ENCODE results near the gene USP48. TPM values are rescaled to one million over a fixed set of nuclear protein-coding genes. Genes with fewer than 3 reads are reported as not detected.
"Not testable (repeated sequence)": the region's sequence is repeated elsewhere in the genome, so short reads cannot be mapped to it uniquely, and the experiment has no call there.

USP48 gene
- total and polyA plus RNA-seq, 3 experiments from 2014 or later = 41.4 to 61.5 (median 60.6) TPM

DNA sequence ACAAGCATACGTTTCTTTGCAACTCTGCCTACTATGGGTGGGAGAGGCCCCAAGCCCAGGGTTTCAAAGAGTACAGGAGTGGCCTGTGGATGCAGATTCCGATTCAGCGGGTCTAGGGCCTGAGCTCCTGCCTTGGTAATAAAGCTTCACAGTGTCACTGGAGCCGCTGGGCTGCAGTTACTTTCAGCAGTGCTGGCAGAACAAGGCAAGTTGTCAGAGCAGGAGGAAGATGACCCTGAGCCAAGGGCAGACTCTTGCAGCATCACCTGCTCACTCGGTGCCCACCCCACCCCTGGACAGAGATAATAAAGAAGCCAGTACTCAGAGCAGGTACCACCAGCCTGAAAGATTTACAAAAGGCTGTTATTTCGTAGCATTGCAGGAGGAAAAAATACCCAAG, 105.8 kb downstream of the USP48 start:
- H3K4me3 Mint-ChIP-seq = no peak overlapping the region
- no peaks in the 10 kb centered on the region for H3K36me3 ChIP-seq (ENCODE audit: insufficient read depth, low read length)
- peaks cover 0 to 1% of the 10 kb centered on the region in 2 donors for H3K27me3 Mint-ChIP-seq
- H3K27me3 ChIP-seq (ENCODE audit: insufficient read depth, low read length, poor library complexity, severe bottlenecking) = no peaks in the 10 kb centered on the region
- peak overlapping the region in 4 of 8 donors; percentile 14 to 78 (median 25) for H3K27ac Mint-ChIP-seq
- no peak overlapping the region for H3K27ac ChIP-seq (ENCODE audit: low read depth, low read length)
- peaks cover 0 to 45% (median 10%) of the 10 kb centered on the region in 3 donors for H3K36me3 Mint-ChIP-seq
- no peaks in the 10 kb centered on the region for H3K9me3 Mint-ChIP-seq
- POLR2A ChIA-PET = no interaction called here
- no peak overlapping the region for H3K4me3 ChIP-seq (ENCODE audit: low read length)
- H3K4me1 Mint-ChIP-seq = no peaks in the 10 kb centered on the region
- peaks cover 6% of the 10 kb centered on the region for H3K4me1 ChIP-seq (ENCODE audit: insufficient read depth, low read length)
- no peak for DNase-seq
- no peaks in the 10 kb centered on the region for H3K9me3 ChIP-seq (ENCODE audit: low read length)
- CTCF ChIA-PET = interaction anchor here (1.2 kb wide), 1 partner anchor 18 kb away, joined by 3 read pairs; no protein-coding TSS in a partner anchor

DNA sequence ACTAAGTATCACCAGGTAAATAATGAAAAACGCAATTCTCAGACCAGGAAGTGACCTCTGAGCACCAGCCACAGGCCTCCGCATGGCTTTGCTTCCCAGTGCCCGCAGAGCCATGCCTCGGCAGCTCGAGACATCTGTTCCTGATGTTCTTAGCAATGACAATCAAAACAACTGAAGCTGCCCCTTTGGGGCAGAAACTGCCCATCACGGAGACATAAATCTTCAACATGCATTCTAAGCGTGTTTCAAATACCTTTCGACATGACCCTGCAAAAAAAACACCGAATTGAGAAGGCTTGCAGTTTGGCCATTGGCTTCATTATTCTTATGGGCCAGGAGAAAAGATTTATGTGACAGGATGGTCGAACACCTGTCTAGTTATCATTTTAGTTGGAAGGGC, 108.0 kb downstream of the USP48 start:
- H3K9me3 ChIP-seq (ENCODE audit: low read length) = no peaks in the 10 kb centered on the region
- peaks cover 0 to 8% (median 6%) of the 10 kb centered on the region in 3 donors for H3K4me1 Mint-ChIP-seq
- ChIA-PET CTCF (no interaction called here), POLR2A (no interaction called here)
- H3K4me3 ChIP-seq (ENCODE audit: low read length) = no peak overlapping the region
- no peaks in the 10 kb centered on the region for H3K27me3 ChIP-seq (ENCODE audit: insufficient read depth, low read length, poor library complexity, severe bottlenecking)
- H3K27ac Mint-ChIP-seq = no peak overlapping the region
- no peaks in the 10 kb centered on the region for H3K36me3 ChIP-seq (ENCODE audit: insufficient read depth, low read length)
- no peak overlapping the region for H3K4me3 Mint-ChIP-seq
- DNase-seq = no peak
- H3K4me1 ChIP-seq (ENCODE audit: insufficient read depth, low read length) = peaks cover 10% of the 10 kb centered on the region
- peaks cover 0 to 1% of the 10 kb centered on the region in 2 donors for H3K27me3 Mint-ChIP-seq
- peaks cover 0 to 26% (median 8%) of the 10 kb centered on the region in 3 donors for H3K36me3 Mint-ChIP-seq
- no peaks in the 10 kb centered on the region for H3K9me3 Mint-ChIP-seq
- H3K27ac ChIP-seq (ENCODE audit: low read depth, low read length) = no peak overlapping the region

DNA sequence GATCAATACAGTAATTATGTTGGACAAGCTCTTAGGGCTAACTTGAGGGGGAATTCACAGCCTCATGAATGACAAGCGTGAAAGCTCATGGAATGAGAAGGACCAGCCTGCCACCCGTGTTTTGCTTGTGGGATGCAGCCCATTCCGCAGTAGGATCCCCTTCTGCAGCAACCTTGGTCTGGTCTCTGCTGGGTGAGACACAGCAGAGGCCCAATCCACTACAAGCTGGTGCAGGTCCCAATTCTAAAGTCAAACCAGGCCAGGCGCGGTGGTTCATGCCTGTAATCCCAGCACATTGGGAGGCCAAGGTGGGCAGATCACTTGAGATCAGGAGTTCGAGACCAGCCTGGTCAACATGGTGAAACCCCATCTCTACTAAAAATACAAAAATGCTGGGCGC, 109.1 kb downstream of the USP48 start:
- peaks cover 0 to 17% (median 4%) of the 10 kb centered on the region in 3 donors for H3K36me3 Mint-ChIP-seq
- POLR2A ChIA-PET = not testable (repeated sequence)

DNA sequence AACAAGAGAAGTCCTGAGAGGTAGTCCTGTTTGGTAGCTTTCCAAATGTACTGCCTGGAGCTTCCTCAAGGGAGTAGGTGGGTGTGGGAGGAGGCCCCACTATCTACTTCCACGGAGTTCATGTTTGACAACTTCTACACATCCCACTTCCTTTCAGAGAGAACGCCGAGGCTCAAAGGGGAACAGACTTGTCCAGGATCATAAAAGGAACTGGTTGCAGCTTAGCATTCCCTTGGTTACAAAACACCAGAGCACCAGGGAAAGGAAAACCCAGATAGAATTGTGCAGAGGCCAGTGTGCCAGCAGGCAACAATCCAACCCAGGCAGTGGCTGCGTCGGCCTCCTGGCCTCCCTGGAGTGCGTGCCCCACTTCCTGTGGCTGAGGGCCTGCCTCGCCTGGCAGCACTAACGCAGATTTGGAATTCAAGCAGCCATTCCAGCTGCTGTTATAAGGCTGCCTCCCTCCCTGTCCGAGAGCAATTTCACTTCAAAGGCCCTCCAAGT, 109.6 kb downstream of the USP48 start:
- Mint-ChIP-seq H3K4me1 (peaks cover 0 to 18% (median 6%) of the 10 kb centered on the region in 3 donors), H3K36me3 (peaks cover 0 to 12% (median 1%) of the 10 kb centered on the region in 3 donors), H3K4me3 (no peak overlapping the region), H3K9me3 (no peaks in the 10 kb centered on the region), H3K27me3 (peaks cover 5 to 7% of the 10 kb centered on the region in 2 donors), H3K27ac (peak overlapping the region in 2 of 8 donors; percentile 33 to 43)
- H3K36me3 ChIP-seq (ENCODE audit: insufficient read depth, low read length) = no peaks in the 10 kb centered on the region
- H3K27ac ChIP-seq (ENCODE audit: low read depth, low read length) = peak overlapping the region; percentile 1
- DNase-seq = no peak
- ChIA-PET POLR2A (no interaction called here), CTCF (interaction anchor here (1.3 kb wide), 1 partner anchor 14 kb away, joined by 4 read pairs; no protein-coding TSS in a partner anchor)
- H3K4me3 ChIP-seq (ENCODE audit: low read length) = no peak overlapping the region
- peaks cover 18% of the 10 kb centered on the region for H3K4me1 ChIP-seq (ENCODE audit: insufficient read depth, low read length)
- H3K27me3 ChIP-seq (ENCODE audit: insufficient read depth, low read length, poor library complexity, severe bottlenecking) = peaks cover 4% of the 10 kb centered on the region
- H3K9me3 ChIP-seq (ENCODE audit: low read length) = no peaks in the 10 kb centered on the region

More for the DNA sequence above, 109.1 kb downstream of the USP48 start:
- H3K27me3 Mint-ChIP-seq; H3K4me3 Mint-ChIP-seq; CTCF ChIA-PET; H3K9me3 Mint-ChIP-seq; H3K4me3 ChIP-seq (ENCODE audit: low read length); H3K27me3 ChIP-seq (ENCODE audit: insufficient read depth, low read length, poor library complexity, severe bottlenecking); H3K27ac Mint-ChIP-seq; H3K9me3 ChIP-seq (ENCODE audit: low read length); DNase-seq; H3K36me3 ChIP-seq (ENCODE audit: insufficient read depth, low read length): not testable (repeated sequence)
- Histone ChIP-seq H3K27ac (ENCODE audit: low read depth, low read length) (peak overlapping the region; percentile 1), H3K4me1 (ENCODE audit: insufficient read depth, low read length) (peaks cover 13% of the 10 kb centered on the region)
- peaks cover 0 to 14% (median 6%) of the 10 kb centered on the region in 3 donors for H3K4me1 Mint-ChIP-seq

DNA sequence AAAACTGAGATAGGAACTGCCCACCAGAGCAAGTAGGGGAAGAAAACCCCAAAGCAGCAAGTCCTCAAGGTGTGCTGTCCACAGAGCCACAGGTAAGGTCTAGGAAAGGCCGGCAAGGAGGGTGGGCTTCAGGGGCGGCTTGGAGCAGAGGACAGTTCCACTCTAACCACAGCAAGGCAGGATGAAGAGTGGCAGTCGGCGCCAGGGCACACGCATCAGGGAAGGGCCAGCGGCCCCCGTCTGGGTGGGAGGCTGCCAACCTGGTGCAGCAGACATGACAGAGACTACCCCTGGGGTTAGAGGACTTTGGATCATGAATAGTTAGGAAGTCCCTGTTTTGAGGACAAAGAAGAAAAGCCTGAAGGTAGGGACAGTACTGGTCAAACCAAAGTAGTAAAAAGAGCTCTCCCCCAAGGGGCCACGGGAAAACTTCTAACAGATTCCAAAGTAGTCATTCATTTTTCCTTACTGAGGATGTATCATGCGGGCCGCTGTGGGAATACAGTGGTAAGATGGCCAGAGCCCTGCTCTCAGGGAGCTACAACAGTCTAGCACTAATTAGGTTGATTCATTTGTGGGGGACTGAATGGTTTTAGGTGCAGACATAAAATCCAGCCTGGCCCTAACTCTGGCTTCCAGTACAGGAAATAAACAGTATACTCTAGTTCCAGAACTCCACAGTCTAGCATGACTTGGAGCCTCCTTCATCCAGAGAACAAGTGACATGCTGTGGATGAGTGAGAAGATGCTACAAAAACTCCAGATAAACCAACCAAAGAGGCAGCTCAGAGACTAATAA, 110.3 kb downstream of the USP48 start:
- Histone ChIP-seq H3K4me1 (ENCODE audit: insufficient read depth, low read length) (peaks cover 25% of the 10 kb centered on the region), H3K4me3 (ENCODE audit: low read length) (no peak overlapping the region), H3K27ac (ENCODE audit: low read depth, low read length) (peak overlapping the region; percentile 1), H3K9me3 (ENCODE audit: low read length) (no peaks in the 10 kb centered on the region), H3K27me3 (ENCODE audit: insufficient read depth, low read length, poor library complexity, severe bottlenecking) (peaks cover 10% of the 10 kb centered on the region), H3K36me3 (ENCODE audit: insufficient read depth, low read length) (no peaks in the 10 kb centered on the region)
- POLR2A ChIA-PET = no interaction called here
- Mint-ChIP-seq H3K4me3 (peak overlapping the region in 1 of 7 donors; percentile 54), H3K9me3 (no peaks in the 10 kb centered on the region), H3K36me3 (peaks cover 0 to 7% (median 0%) of the 10 kb centered on the region in 3 donors), H3K27me3 (peaks cover 11% of the 10 kb centered on the region in 2 donors), H3K27ac (no peak overlapping the region), H3K4me1 (peaks cover 0 to 20% (median 6%) of the 10 kb centered on the region in 3 donors)
- DNase-seq = no peak
- CTCF ChIA-PET = interaction anchor here (1.3 kb wide), 1 partner anchor 14 kb away, joined by 4 read pairs; no protein-coding TSS in a partner anchor

DNA sequence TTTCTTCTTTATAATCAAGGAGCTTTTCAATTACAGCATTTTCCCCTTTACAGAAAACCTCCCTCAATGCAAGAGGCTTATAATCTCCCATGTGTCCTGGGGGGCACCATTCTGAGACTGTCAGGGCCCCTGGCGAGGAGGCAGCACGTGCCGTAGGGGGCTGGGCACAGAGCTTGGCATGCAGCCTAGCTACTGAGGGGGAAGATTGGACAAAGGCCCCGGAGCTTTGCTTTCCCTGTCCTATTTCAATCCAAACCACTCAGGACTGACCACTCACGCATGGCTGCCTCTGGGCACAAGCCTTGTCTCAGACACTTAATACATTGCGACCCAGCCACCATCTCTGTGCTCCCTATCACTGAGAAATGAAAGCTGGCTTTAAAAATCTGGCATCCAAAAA, 111.0 kb downstream of the USP48 start:
- Mint-ChIP-seq H3K27me3 (peaks cover 15 to 17% of the 10 kb centered on the region in 2 donors), H3K4me1 (peaks cover 0 to 20% (median 6%) of the 10 kb centered on the region in 3 donors), H3K9me3 (no peaks in the 10 kb centered on the region), H3K36me3 (peaks cover 0 to 3% (median 0%) of the 10 kb centered on the region in 3 donors), H3K4me3 (peak overlapping the region in 1 of 7 donors; percentile 54), H3K27ac (peak overlapping the region in 2 of 8 donors; percentile 23 to 47)
- no peak for DNase-seq
- Histone ChIP-seq H3K27ac (ENCODE audit: low read depth, low read length) (no peak overlapping the region), H3K36me3 (ENCODE audit: insufficient read depth, low read length) (no peaks in the 10 kb centered on the region), H3K4me3 (ENCODE audit: low read length) (no peak overlapping the region), H3K27me3 (ENCODE audit: insufficient read depth, low read length, poor library complexity, severe bottlenecking) (peaks cover 18% of the 10 kb centered on the region), H3K4me1 (ENCODE audit: insufficient read depth, low read length) (peaks cover 26% of the 10 kb centered on the region), H3K9me3 (ENCODE audit: low read length) (no peaks in the 10 kb centered on the region)
- CTCF ChIA-PET = interaction anchor here (1.3 kb wide), 1 partner anchor 13 kb away, joined by 4 read pairs; no protein-coding TSS in a partner anchor
- POLR2A ChIA-PET = no interaction called here

DNA sequence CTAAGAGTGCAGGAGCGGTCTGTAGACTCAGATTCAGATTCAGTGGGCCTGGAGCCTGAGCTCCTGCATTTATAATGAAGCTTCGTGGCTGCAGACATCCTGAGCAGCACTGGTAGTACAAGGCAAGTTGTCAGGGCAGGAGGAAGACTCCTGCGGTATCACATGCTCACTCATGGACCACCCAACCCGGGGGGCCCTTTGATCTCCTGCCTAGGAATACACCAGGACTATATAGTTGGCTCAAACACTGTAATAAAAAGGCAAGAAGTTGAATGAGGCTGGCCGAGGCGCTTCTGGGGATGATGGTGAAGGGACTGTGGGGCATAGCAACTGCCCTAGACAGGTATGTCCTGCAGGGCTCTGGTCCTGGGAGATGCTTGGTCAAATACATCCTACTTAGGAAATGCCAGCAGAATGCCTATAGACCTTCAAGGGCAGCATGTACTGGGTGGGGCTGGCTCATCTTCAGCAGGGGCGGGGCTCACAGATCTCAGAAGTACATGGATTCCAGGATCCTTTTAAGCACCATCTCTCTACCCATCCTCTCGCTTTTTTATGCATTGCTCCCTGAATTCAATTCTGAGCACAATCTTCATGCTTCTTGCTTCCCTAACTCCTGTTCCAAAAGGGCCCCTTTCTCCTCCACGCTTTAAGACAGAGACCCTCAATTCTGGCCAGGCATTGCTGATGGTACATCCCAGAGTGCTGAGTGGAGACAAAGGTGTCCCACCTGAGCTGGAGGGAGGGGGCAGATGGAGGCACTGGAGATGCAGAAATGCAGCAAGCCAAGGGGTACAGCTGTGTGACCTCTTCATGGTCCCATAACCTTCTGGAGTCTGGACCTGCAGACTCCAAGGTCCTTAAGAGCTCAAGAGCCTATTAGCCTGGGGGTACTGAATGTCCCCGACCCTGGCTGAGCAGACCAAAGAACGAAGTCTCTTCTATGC, 111.7 kb downstream of the USP48 start:
- POLR2A ChIA-PET = no interaction called here
- H3K4me3 Mint-ChIP-seq = peak overlapping the region in 2 of 7 donors; percentile 15 to 54

More for the DNA sequence above, 111.7 kb downstream of the USP48 start:
- no peaks in the 10 kb centered on the region for H3K36me3 Mint-ChIP-seq
- no peaks in the 10 kb centered on the region for H3K9me3 ChIP-seq (ENCODE audit: low read length)
- H3K27ac Mint-ChIP-seq = peak overlapping the region in 2 of 8 donors; percentile 23 to 47
- no peaks in the 10 kb centered on the region for H3K9me3 Mint-ChIP-seq
- CTCF ChIA-PET = no interaction called here
- no peaks in the 10 kb centered on the region for H3K36me3 ChIP-seq (ENCODE audit: insufficient read depth, low read length)
- peaks cover 20 to 24% of the 10 kb centered on the region in 2 donors for H3K27me3 Mint-ChIP-seq
- H3K4me1 Mint-ChIP-seq = peaks cover 0 to 20% (median 6%) of the 10 kb centered on the region in 3 donors
- H3K27me3 ChIP-seq (ENCODE audit: insufficient read depth, low read length, poor library complexity, severe bottlenecking) = peaks cover 22% of the 10 kb centered on the region
- H3K4me1 ChIP-seq (ENCODE audit: insufficient read depth, low read length) = peaks cover 26% of the 10 kb centered on the region
- H3K27ac ChIP-seq (ENCODE audit: low read depth, low read length) = peak overlapping the region; percentile 73
- no peak overlapping the region for H3K4me3 ChIP-seq (ENCODE audit: low read length)
- DNase-seq = no peak
